Stimulated activated CD8-positive, alpha-beta memory T cell treated with anti-CD3 and anti-CD28 coated beads, Interleukin-2, amount 100 ng/mL, for 1 hour (primary cell): ENCODE data around the gene NAP1L1.

Experiments used
- DNase-seq, 2 donors: peaks; one replicate each; pipeline ENCODE4 v3.0.0-alpha.2; 2020; ENCODE audit warnings: low read depth in 2 of 2

The NAP1L1 gene

GRCh38 chr12:76083904-76084862, at the start of gene NAP1L1:
Gene NAP1L1, minus strand, starts transcription at chr12:76084685. Its CDS starts 10,466 bp downstream, at chr12:76074219.
- DNase-seq = peak; percentile 95

GRCh38 chr12:76127588-76127987, 43.1 kb upstream of the NAP1L1 start:
- no peak for DNase-seq

- DNase-seq = no peak
Measured at GRCh38 chr12:76124456-76124855, 40.0 kb upstream of the NAP1L1 start.

- no peak for DNase-seq
Measured at GRCh38 chr12:76123259-76124212, 39.1 kb upstream of the NAP1L1 start.

GRCh38 chr12:76119887-76120286, 35.4 kb upstream of the NAP1L1 start:
- DNase-seq = no peak

GRCh38 chr12:76117751-76118150, 33.3 kb upstream of the NAP1L1 start:
- DNase-seq = no peak

- DNase-seq = no peak
Measured at GRCh38 chr12:76117067-76117691, 32.7 kb upstream of the NAP1L1 start.

GRCh38 chr12:76113800-76114757, 29.6 kb upstream of the NAP1L1 start:
- DNase-seq = no peak

- no peak for DNase-seq
Measured at GRCh38 chr12:76111209-76111749, 26.8 kb upstream of the NAP1L1 start.

GRCh38 chr12:76109879-76110278, 25.4 kb upstream of the NAP1L1 start:
- no peak for DNase-seq

- no peak for DNase-seq
Measured at GRCh38 chr12:76108356-76108755, 23.9 kb upstream of the NAP1L1 start.

- no peak for DNase-seq
Measured at GRCh38 chr12:76106631-76107030, 22.1 kb upstream of the NAP1L1 start.

GRCh38 chr12:76103958-76104357, 19.5 kb upstream of the NAP1L1 start:
- no peak for DNase-seq

- DNase-seq = no peak
Measured at GRCh38 chr12:76101739-76102385, 17.4 kb upstream of the NAP1L1 start.

GRCh38 chr12:76096079-76096646, 11.7 kb upstream of the NAP1L1 start:
- DNase-seq = no peak

- DNase-seq = no peak
Measured at GRCh38 chr12:76094754-76095153, 10.3 kb upstream of the NAP1L1 start.

- DNase-seq = no peak
Measured at GRCh38 chr12:76091246-76091754, 6.8 kb upstream of the NAP1L1 start.

GRCh38 chr12:76085520-76085868, 1.0 kb upstream of the NAP1L1 start:
- no peak for DNase-seq

GRCh38 chr12:76084863-76085519, 506 bp upstream of the NAP1L1 start:
- DNase-seq = peak in 1 of 2 donors; percentile 43
